Measurements from ENCODE around the gene HOXA2. TPM values are rescaled to one million over a fixed set of nuclear protein-coding genes. Genes with fewer than 3 reads are reported as not detected.

Gene HOXA2
- total and polyA plus RNA-seq, 2 donors (not counting 1 experiment from before 2014, with no cell fraction given), result 1.3 to 2.6 TPM

DNA sequence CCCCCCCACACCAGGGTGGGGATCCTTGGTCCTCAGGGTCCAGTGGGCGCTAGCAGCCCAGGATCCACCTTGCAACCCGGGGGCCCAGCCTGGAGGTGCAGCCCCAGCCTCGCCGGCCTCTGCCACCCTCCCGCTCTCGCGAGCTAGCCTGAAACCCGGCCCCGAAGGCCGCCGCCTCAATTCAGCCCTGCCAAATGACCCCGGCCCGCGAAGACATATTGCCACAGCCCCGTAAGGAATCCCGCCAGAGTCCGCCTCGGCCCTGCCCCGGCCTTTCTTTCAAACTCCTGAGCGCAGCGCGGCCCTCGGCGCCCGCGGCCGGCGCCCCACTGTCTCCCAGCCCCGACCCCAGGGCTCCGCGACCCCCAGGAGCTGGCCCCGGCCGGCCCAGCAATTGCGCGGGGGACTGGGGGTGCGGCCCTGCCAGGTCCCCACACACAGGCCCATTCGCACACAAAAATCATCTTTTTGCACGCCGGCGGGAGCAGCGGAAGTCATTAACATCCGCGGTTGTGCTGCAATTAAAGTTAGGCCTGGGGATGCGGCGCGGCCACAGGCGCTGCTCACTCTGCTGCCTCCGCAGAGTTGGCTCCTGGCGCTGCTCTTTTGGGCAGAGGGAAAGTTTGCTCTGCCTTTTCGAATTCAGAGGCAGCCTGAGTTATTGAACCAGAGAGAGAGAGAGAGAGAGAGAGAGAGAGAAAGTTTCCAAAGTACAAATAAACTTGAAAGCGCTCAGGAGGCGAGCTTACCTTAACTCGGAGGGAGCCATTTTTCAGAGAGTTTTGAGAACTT lies 37.0 kb upstream of the HOXA2 start:
- Histone ChIP-seq H3K79me2 (ENCODE audit: control insufficient read depth, insufficient read depth, low read length) (peaks cover 74% of the 10 kb centered on the region), H4K20me1 (ENCODE audit: control insufficient read depth, extremely low read depth, insufficient read depth, low read length) (no peaks in the 10 kb centered on the region), H3K27me3 (ENCODE audit: control insufficient read depth, insufficient read depth, low read length) (no peaks in the 10 kb centered on the region), H2AFZ (ENCODE audit: low read length) (no peak overlapping the region), H3K4me3 (replicated peaks in 1 of 4; ENCODE audit: control extremely low read depth in 1 of 4, insufficient read depth in 1 of 4, low read depth in 3 of 4, low read length in 4 of 4) (peak overlapping the region; percentile 89 to 99 (median 94)), H3K36me3 (ENCODE audit: control insufficient read depth, insufficient read depth, low read length) (peaks cover 2% of the 10 kb centered on the region), H3K27ac (ENCODE audit: insufficient read depth, low read length) (peak overlapping the region; percentile 98), H3K9me3 (ENCODE audit: control insufficient read depth, insufficient read depth, low read depth, low read length) (no peaks in the 10 kb centered on the region), H3K4me2 (ENCODE audit: extremely low read depth, insufficient read depth, low read length) (peak overlapping the region; percentile 99), H3K9ac (ENCODE audit: insufficient read depth, low read length) (peak overlapping the region; percentile 82), H3K4me1 (ENCODE audit: control insufficient read depth, extremely low read depth, insufficient read depth, low read length) (peaks cover 26% of the 10 kb centered on the region)
- no peak for TF ChIP-seq EZH2 (IDR thresholded peaks at IDR 0.05; ENCODE audit: low read length, missing control alignments)
- TF ChIP-seq, protein P1, sequence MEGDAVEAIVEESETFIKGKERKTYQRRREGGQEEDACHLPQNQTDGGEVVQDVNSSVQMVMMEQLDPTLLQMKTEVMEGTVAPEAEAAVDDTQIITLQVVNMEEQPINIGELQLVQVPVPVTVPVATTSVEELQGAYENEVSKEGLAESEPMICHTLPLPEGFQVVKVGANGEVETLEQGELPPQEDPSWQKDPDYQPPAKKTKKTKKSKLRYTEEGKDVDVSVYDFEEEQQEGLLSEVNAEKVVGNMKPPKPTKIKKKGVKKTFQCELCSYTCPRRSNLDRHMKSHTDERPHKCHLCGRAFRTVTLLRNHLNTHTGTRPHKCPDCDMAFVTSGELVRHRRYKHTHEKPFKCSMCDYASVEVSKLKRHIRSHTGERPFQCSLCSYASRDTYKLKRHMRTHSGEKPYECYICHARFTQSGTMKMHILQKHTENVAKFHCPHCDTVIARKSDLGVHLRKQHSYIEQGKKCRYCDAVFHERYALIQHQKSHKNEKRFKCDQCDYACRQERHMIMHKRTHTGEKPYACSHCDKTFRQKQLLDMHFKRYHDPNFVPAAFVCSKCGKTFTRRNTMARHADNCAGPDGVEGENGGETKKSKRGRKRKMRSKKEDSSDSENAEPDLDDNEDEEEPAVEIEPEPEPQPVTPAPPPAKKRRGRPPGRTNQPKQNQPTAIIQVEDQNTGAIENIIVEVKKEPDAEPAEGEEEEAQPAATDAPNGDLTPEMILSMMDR (conservative IDR thresholded peaks at IDR 0.05 in 1 of 2, IDR thresholded peaks at IDR 0.05 in 1 of 2; ENCODE audit: low read depth in 1 of 2, low read length in 2 of 2), result no peak
- no peak for DNase-seq (ENCODE audit: low read depth in 2 of 2)

DNA sequence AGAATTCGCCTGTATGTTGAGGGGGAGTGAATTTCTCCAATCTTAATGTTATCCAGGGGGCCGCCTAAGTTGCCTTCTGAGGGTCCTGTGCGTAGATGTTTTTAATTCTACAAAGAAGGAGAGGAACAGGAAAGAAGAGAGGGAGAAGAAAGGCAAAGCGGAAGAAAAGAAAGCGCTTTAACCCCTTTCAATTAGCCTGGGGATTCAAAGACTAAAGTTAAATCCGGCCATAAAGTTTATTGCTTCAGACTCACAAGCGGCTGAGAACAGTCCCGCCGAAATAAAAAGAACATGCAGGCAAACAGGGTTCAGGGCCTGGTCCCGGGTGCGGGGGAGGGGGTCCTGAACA lies 36.5 kb upstream of the HOXA2 start:
- no peak for DNase-seq (ENCODE audit: low read depth in 2 of 2)
- Histone ChIP-seq H3K36me3 (ENCODE audit: control insufficient read depth, insufficient read depth, low read length) (peaks cover 2% of the 10 kb centered on the region), H3K27me3 (ENCODE audit: control insufficient read depth, insufficient read depth, low read length) (no peaks in the 10 kb centered on the region), H3K9me3 (ENCODE audit: control insufficient read depth, insufficient read depth, low read depth, low read length) (no peaks in the 10 kb centered on the region), H3K9ac (ENCODE audit: insufficient read depth, low read length) (peak overlapping the region; percentile 82), H2AFZ (ENCODE audit: low read length) (no peak overlapping the region), H3K4me2 (ENCODE audit: extremely low read depth, insufficient read depth, low read length) (peak overlapping the region; percentile 99), H3K4me3 (replicated peaks in 1 of 4; ENCODE audit: control extremely low read depth in 1 of 4, insufficient read depth in 1 of 4, low read depth in 3 of 4, low read length in 4 of 4) (peak overlapping the region; percentile 57 to 99 (median 90)), H4K20me1 (ENCODE audit: control insufficient read depth, extremely low read depth, insufficient read depth, low read length) (no peaks in the 10 kb centered on the region), H3K27ac (ENCODE audit: insufficient read depth, low read length) (peak overlapping the region; percentile 98), H3K79me2 (ENCODE audit: control insufficient read depth, insufficient read depth, low read length) (peaks cover 69% of the 10 kb centered on the region), H3K4me1 (ENCODE audit: control insufficient read depth, extremely low read depth, insufficient read depth, low read length) (peaks cover 30% of the 10 kb centered on the region)
- TF ChIP-seq, protein P1 (conservative IDR thresholded peaks at IDR 0.05 in 1 of 2, IDR thresholded peaks at IDR 0.05 in 1 of 2; ENCODE audit: low read depth in 1 of 2, low read length in 2 of 2), result no peak
- no peak for TF ChIP-seq EZH2 (IDR thresholded peaks at IDR 0.05; ENCODE audit: low read length, missing control alignments)

DNA sequence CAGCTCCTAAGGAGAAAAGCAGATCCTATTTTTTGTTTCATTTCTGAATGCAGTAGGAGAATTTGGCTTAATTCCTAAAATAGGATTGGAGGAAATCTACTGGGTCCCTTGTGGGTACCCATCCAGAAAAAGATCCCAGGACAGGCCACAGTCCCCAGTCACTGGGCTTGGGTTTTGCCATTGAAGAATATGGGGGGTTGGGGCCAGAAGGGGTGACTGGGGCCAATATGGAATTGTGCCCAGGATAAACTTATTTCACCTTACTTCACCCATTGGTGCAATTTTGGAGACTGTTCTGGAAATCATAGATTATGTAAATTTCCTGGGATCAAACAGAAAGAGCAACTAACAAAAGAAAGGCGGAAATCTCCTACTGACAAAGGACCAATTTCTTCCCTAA lies 36.0 kb upstream of the HOXA2 start:
- TF ChIP-seq EZH2 (IDR thresholded peaks at IDR 0.05; ENCODE audit: low read length, missing control alignments), result no peak
- TF ChIP-seq, protein P1 (conservative IDR thresholded peaks at IDR 0.05 in 1 of 2, IDR thresholded peaks at IDR 0.05 in 1 of 2; ENCODE audit: low read depth in 1 of 2, low read length in 2 of 2), result no peak
- peak overlapping the region; percentile 98 for H3K27ac ChIP-seq (ENCODE audit: insufficient read depth, low read length)
- H3K79me2 ChIP-seq (ENCODE audit: control insufficient read depth, insufficient read depth, low read length), result peaks cover 70% of the 10 kb centered on the region
- H3K36me3 ChIP-seq (ENCODE audit: control insufficient read depth, insufficient read depth, low read length), result peaks cover 2% of the 10 kb centered on the region
- peaks cover 34% of the 10 kb centered on the region for H3K4me1 ChIP-seq (ENCODE audit: control insufficient read depth, extremely low read depth, insufficient read depth, low read length)
- peak overlapping the region in 3 of 4 experiments; percentile 2 to 99 (median 57) for H3K4me3 ChIP-seq (replicated peaks in 1 of 4; ENCODE audit: control extremely low read depth in 1 of 4, insufficient read depth in 1 of 4, low read depth in 3 of 4, low read length in 4 of 4)
- H2AFZ ChIP-seq (ENCODE audit: low read length), result no peak overlapping the region
- H3K4me2 ChIP-seq (ENCODE audit: extremely low read depth, insufficient read depth, low read length), result peak overlapping the region; percentile 99
- no peaks in the 10 kb centered on the region for H3K27me3 ChIP-seq (ENCODE audit: control insufficient read depth, insufficient read depth, low read length)
- no peaks in the 10 kb centered on the region for H3K9me3 ChIP-seq (ENCODE audit: control insufficient read depth, insufficient read depth, low read depth, low read length)
- H3K9ac ChIP-seq (ENCODE audit: insufficient read depth, low read length), result no peak overlapping the region
- H4K20me1 ChIP-seq (ENCODE audit: control insufficient read depth, extremely low read depth, insufficient read depth, low read length), result no peaks in the 10 kb centered on the region
- DNase-seq (ENCODE audit: low read depth in 2 of 2), result no peak
